ENCODE data around the gene AAGAB.
A peak's percentile ranks its signal among the peaks of the same experiment; 100 is the strongest.

Gene AAGAB

DNA sequence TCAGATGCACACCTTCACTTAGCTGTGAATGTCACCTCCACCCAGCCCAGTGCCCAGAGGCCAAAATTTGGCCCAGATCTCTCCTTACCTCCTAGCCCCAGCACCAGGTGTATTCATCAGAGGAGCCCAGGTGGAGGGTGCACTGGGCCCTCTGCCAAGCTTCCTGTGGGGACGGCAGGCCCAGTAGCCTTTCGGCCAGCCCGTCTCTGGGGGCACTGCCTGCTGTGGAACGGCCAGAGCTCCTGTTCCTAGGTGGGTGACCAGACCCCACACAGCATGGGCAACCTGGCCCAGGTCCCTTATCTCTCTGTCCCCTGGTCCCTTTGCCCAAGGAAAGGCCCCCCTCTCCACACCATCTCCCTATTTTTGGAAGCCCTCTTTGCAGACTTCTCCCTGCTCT lies 67.8 kb downstream of the AAGAB start:
- no peak for DNase-seq

DNA sequence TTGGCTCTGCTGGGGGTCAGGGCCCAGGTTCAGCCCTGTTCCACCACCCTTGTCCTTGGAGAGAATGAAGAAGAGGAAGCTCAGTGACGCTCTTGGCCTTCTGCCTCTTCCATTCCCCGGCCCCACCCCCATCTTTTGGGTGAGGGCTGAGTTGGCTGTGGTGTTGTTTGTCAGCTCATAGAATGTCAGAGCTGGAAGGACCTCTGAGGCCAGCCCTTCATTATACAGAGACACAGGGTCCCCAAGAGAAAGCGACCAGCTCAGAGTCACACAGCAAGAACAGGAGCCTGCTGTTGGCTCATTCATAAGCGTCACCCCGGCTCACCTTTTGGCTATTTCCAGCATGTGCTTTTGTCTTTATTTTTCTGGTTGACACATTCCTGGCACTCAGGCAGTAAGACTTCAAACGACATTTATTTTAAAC lies 68.2 kb downstream of the AAGAB start:
- DNase-seq, result peak; percentile 30

DNA sequence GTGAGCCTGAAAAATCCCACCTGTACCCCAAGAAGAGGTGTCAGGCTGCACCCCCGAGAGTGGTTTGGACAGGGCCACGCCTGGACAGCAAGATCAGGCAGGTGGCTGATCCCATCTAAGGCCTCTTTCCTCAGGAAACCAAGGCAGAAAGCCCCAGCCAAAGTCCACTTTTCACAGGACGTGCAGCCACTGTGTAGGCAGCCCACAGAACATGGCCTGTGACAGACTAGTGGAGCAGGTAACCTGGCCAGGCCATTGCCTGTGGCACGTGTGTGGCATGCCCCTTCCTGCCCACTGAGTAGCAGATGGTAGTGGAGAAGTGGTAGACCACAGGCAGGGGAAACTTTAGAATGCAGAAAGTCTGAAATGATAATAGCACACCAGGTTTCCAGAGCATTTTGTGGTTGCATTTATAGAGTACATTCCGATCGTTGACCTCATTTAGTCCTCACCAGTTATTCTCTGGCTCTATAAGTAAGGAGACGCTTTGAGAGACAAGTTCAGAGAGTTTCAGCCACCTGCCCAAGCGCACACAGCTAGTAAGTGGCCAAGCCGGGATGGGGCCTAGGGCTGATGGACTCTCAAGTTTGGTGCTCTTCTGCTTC lies 68.7 kb downstream of the AAGAB start:
- no peak for DNase-seq

GRCh38 chr15:67185051-67185450 lies 69.4 kb downstream of the AAGAB start:
- DNase-seq, result no peak

GRCh38 chr15:67184208-67184925 lies 70.1 kb downstream of the AAGAB start:
- DNase-seq, result no peak

GRCh38 chr15:67183443-67184169 lies 70.9 kb downstream of the AAGAB start:
- no peak for DNase-seq

GRCh38 chr15:67181221-67181639 lies 73.2 kb downstream of the AAGAB start:
- no peak for DNase-seq

DNA sequence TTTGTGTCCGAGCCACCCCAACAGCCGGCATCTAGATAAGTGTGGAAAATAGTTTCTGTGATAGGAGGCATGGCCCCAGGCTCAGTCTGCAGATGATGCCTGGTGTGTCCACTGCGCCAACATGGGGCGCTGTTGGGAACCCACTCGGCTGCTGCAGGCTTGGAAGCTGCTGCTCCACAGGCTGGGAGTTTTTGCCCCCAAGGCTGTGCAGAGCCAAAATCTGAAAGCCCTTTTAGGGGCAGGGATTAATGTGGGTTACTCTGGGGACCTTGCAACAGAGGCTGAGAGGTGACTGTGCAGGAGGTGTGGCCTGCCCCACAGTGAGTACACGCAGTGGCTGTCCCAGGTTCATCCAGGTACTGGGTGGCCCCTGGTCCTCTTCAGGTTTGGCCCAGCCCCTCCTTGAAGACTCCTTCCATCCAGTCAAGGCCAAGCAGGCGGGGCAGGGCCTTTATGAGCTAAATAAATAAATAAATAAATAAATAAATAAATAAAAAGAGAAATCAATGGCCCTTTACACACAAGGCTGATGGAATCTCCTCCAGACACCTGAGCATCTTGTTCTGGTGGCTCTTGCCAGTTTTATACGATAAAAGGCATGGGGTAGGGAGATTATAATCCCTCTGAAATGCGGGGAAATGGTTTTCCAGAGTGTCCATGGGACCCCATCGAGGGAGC lies 73.8 kb downstream of the AAGAB start:
- no peak for DNase-seq

DNA sequence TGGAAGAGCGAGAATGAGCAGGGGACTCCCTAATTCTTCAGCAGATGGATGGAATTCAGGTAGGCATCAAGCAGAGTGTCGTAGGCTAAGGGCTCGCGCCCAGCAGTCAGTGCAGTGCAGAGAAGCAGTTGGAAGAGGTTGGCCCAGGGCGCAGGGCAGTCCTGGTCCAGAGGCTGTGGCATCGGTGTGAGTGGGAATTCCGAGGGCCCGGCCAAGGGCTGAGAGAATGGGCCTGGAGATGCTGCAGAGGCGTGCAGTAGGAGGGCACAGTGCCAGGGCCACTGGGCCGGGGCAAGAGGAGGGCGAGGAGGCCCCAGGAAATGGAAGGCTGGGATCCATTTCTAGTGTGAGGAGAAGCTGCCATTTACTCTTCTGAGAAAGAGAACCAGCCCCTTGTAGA lies 74.4 kb downstream of the AAGAB start:
- no peak for DNase-seq

- DNase-seq, result no peak
Measured at GRCh38 chr15:67179411-67179995, 75.0 kb downstream of the AAGAB start.

DNA sequence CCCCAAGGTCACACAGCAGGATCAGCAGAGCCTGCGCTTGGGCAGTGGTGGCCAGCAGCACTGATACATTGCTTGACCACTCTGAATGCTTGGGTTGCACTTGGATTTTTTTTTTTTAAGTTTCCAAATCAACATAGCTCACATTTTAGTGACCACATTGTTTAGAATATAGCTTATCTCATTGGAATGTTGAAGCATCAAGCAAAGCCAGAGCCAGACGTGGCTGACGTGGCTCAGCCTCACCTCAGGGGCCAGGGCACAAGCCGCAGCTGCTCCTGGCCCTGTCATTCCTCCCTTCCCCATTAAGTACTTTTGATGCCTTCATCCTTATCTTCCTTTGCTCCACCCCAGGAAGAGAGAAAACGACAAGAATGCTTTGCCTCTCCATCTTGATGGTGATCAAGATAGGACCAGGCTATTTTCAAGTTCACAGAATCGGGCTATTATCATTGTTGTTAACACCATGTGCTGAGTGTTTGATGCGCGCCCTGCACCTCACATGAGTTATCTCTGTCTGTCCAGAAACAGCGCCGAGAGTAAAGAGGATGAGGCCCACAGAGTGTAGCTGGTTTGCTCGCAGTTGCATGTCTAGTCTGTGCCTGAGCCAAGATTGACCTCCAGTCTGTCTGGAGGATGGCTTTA lies 75.8 kb downstream of the AAGAB start:
- no peak for DNase-seq

GRCh38 chr15:67177752-67178151 lies 76.7 kb downstream of the AAGAB start:
- DNase-seq, result no peak

DNA sequence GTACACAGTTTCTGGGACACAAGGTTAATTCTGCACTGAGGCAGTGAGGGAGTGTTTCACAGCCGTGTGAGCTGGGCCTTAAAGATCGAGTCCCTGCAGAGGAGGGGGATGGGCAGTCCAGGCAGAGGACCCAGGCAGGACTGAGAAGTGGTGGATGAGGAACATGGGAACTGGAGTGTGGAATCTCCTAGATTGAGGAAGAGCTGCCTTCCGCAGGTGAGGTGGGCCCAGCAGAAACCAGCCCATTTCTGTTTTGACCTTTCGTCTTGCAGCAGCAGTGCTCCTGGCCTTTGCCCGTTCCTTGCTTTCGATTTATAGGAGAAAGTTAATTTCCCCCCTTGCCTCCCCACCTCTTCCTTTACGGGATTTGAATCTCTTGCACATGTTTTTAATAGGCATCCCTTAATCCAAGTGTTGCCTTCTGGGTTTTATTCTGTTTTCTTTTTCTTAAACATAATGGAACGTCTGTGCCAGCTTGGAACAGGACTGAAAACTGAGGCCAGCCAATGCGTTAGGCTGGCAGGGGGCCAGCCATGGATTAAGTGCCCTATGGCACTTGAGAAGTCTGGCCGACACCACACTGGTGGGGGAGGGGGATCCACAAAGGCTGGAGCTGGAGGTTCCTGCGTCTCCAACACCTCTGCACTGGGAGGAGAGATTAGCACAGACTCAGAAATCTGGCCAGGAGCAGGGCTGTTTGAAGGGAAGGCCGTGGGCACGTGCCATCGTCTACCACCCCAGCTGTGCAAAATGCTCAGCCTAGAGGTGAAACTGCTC lies 78.1 kb downstream of the AAGAB start:
- DNase-seq, result no peak

- peak; percentile 71 for DNase-seq
Measured at GRCh38 chr15:67175643-67176071, 78.8 kb downstream of the AAGAB start.

DNA sequence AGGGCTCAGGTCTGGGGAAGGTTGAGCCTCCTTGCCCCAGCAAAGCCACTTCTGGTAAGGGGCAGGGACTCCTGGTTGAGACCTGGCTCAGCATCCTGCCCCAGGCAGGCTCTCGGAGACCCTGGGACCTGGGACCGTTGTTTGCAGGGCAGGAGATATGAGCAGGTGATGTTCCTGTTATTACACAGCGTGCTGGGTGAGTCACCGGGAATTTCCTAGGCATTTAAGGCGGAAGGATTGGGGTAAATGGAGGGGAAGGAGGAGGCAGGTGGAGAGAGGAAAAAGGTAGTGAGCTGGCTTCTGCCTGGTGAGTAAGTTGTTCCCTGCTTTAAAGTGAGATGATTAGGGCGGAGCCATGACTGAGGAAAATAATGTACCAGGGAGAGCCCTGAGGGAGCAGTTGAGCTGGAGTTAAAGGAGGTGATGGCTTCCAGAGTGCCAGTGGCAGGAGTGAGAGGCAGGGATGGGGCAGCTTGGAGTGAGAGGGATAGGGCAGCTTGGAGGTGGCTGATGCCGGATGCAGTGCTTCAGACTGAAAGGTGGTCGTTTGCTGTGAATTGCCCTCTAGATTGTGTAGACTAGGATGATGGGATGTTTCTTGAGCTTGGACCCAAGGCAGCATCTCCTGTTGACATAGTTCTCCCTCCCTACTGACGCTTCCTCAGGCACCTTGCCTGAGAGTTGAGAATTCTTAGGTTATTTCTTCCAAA lies 79.4 kb downstream of the AAGAB start:
- DNase-seq, result no peak

DNA sequence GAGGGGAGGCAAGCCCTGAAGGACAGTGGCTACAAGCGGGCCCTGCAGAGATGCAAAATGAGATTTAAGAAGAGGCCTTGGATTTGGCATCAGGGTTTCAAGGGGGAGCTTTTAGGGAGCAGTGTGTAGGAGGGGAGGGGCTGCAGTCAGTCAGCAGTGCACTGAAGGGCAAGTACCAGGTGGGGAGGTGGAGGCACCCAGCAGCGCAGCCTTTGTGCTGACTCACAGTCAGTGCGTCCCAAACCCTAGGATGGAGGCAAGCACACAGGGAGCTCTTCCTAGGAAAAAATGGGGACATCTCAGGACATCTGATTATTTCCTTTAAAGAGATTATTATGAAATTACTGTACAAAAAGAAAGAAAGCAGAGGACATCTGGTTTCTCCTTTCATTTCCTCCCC lies 80.0 kb downstream of the AAGAB start:
- DNase-seq, result no peak

GRCh38 chr15:67173786-67174185 lies 80.7 kb downstream of the AAGAB start:
- no peak for DNase-seq

DNA sequence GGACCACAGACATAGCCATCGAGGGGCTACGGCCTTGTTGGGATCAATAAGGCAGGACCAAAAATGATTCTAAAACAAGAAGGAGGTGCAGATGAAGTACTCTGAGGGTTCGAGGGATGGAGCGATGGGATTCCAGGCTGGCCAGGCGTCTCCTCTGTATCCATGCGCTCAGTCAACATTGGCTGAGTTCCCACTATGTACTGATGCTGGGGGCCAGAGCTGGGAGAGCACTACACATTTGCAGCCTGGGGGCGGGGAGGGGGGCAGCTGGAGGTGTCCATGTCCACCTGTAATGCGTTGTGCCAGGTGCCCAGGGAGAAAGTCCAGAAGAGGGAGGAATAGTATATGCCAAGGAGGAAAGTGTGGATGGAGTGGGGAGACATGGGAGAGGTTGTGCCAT lies 81.5 kb downstream of the AAGAB start:
- no peak for DNase-seq

GRCh38 chr15:67172172-67172571 lies 82.3 kb downstream of the AAGAB start:
- no peak for DNase-seq

DNA sequence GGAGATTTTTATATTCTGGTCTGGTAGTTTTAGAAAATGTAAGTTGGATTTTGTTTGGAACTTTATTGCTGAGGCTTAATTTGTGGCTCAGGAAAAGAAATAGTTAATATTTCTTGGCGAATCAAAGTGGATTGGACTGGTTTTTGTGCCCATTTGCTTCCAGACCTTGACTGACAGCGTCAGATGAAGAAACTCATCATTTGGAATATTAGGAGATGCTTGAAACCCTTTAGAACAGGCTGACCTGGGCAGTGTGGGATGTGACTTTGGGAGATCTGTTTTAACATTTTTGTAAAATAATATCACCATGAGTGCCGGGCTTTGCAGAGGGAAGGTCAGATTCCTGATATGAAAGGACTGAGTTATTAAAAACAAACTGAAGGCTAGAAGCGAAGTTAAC lies 83.0 kb downstream of the AAGAB start:
- no peak for DNase-seq

Data from CD4-positive, alpha-beta T cell treated with Interferon gamma for 1 hour (primary cell).